ENCODE data around the gene ISLR. TPM values are rescaled to one million over a fixed set of nuclear protein-coding genes. Genes with fewer than 3 reads are reported as not detected.

ISLR gene
- total and polyA plus RNA-seq, 9 of the 15 experiments (the other 6 are each of a cell fraction or from before 2014, with no cell fraction given), result not detected

- Histone ChIP-seq H3K9ac (ENCODE audit: insufficient read depth in 1 of 2, low read depth in 2 of 2, low read length in 2 of 2) (no peak overlapping the region), H2AFZ (ENCODE audit: low read depth, low read length) (no peak overlapping the region), H3K9me3 (replicated peaks; ENCODE audit: control insufficient read depth, insufficient read depth, low read depth, low read length) (no peaks in the 10 kb centered on the region), H4K20me1 (replicated peaks; ENCODE audit: control insufficient read depth, insufficient read depth, low read length) (0 out of 2 replicates have a peak, but pooled peaks cover 3% of the 10 kb centered on the region), H3K27ac (ENCODE audit: extremely low read depth, low read depth, low read length) (no peak overlapping the region), H3K4me1 (replicated peaks in 1 of 2; ENCODE audit: control insufficient read depth in 2 of 2, insufficient read depth in 2 of 2, low read length in 2 of 2) (no peaks in the 10 kb centered on the region), H3K27me3 (ENCODE audit: control insufficient read depth in 2 of 2, insufficient read depth in 2 of 2, low read length in 2 of 2) (peaks cover 5 to 23% of the 10 kb centered on the region in 2 experiments; a peak in 3 of 5 replicates), H3K36me3 (ENCODE audit: control insufficient read depth, insufficient read depth, low read length) (no peaks in the 10 kb centered on the region), H3K9me1 (ENCODE audit: control insufficient read depth, insufficient read depth, low read length) (no peaks in the 10 kb centered on the region), H3K4me3 (no peak overlapping the region), H3K4me2 (ENCODE audit: insufficient read depth, low read length) (no peak overlapping the region), H3K79me2 (ENCODE audit: control insufficient read depth, insufficient read depth, low read length) (no peaks in the 10 kb centered on the region)
- ChIA-PET POLR2A (interaction anchor here (0.5 to 0.6 kb wide), 2 partner anchors 14 to 259 kb away, joined by 3 read pairs; no protein-coding TSS in a partner anchor), CTCF (ENCODE audit: low intra/inter-chr PET ratio) (no interaction called here)
- DNase-seq (ENCODE audit: extremely low read depth in 1 of 4, low spot score in 3 of 4) (no peak), ATAC-seq (no peak), FAIRE-seq (no peak)
- BruUV-seq (replicated peaks), result no TSS peak
- WGBS (ENCODE audit: insufficient coverage, low coverage, missing lambda C conversion rate), result 0% methylated on average over 1 of the region's 1 CpG
- intact Hi-C loops (cut with micrococcal nuclease) (no loop called here), in situ Hi-C loops (cut with MboI) (no loop called here)
- no peak for TF ChIP-seq SIN3A (IDR thresholded peaks at IDR 0.05; ENCODE audit: borderline replicate concordance in 2 of 2, control insufficient read depth in 1 of 2, low read depth in 2 of 2, low read length in 2 of 2)
- TF ChIP-seq TAF9B (IDR thresholded peaks at IDR 0.05; ENCODE audit: partially characterized antibody), result no peak
- TF ChIP-seq ZNF436 (CRISPR knock-in tag; IDR thresholded peaks at IDR 0.05), result no peak
- TF ChIP-seq HLTF (IDR thresholded peaks at IDR 0.05), result no peak
- TF ChIP-seq NCOA2 (IDR thresholded peaks at IDR 0.05; ENCODE audit: partially characterized antibody in 2 of 2), result no peak
- no peak for TF ChIP-seq E2F1 (CRISPR knock-in tag; IDR thresholded peaks at IDR 0.05)
- TF ChIP-seq CXXC5 (CRISPR knock-in tag; IDR thresholded peaks at IDR 0.05), result no peak
- no peak for TF ChIP-seq U2AF1 (optimal IDR thresholded peaks at IDR 0.05; ENCODE audit: low read depth, low read length)
- TF ChIP-seq SIN3B (IDR thresholded peaks at IDR 0.05; ENCODE audit: low read depth), result no peak
- no peak for TF ChIP-seq ZFP91 (CRISPR knock-in tag; IDR thresholded peaks at IDR 0.05)
- no peak for TF ChIP-seq HIVEP1 (CRISPR knock-in tag; IDR thresholded peaks at IDR 0.05)
- no peak for TF ChIP-seq CBX2 (IDR thresholded peaks at IDR 0.05; ENCODE audit: insufficient read depth, low read length, poor library complexity, severe bottlenecking)
- TF ChIP-seq KLF10 (CRISPR knock-in tag; IDR thresholded peaks at IDR 0.05), result no peak
Observed at GRCh38 chr15:74165461-74165860, 8.0 kb upstream of the ISLR start.
